ENCODE results near the gene CIAO2B.
"Not testable (repeated sequence)": the region's sequence is repeated elsewhere in the genome, so short reads cannot be mapped to it uniquely, and the experiment has no call there.

CIAO2B gene

GRCh38 chr16:66958857-66959703 lies 24.9 kb upstream of the CIAO2B start:
- in situ Hi-C loops (cut with MboI; ENCODE audit: low sequenced_read_pairs), result loop anchor here (25.0 kb wide), 1 partner anchor 478 kb away; the partner anchor contains the start of gene HSD11B2

DNA sequence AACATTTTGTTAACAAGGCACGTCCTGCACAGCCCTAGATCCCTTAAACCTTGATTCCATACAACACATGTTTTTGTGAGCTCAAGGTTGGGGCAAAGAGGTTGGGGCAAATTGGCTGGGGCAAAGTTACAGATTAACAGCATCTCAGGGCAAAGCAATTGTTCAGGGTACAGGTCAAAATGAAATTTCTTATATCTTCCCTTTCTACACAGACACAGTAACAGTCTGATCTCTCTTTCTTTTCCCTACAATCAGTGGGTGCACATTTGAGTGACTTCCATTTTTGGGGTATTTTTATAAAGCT lies 21.9 kb upstream of the CIAO2B start:
- in situ Hi-C loops (cut with MboI; ENCODE audit: low sequenced_read_pairs), result loop anchor here (25.0 kb wide), 1 partner anchor 481 kb away; the partner anchor contains the start of gene HSD11B2

DNA sequence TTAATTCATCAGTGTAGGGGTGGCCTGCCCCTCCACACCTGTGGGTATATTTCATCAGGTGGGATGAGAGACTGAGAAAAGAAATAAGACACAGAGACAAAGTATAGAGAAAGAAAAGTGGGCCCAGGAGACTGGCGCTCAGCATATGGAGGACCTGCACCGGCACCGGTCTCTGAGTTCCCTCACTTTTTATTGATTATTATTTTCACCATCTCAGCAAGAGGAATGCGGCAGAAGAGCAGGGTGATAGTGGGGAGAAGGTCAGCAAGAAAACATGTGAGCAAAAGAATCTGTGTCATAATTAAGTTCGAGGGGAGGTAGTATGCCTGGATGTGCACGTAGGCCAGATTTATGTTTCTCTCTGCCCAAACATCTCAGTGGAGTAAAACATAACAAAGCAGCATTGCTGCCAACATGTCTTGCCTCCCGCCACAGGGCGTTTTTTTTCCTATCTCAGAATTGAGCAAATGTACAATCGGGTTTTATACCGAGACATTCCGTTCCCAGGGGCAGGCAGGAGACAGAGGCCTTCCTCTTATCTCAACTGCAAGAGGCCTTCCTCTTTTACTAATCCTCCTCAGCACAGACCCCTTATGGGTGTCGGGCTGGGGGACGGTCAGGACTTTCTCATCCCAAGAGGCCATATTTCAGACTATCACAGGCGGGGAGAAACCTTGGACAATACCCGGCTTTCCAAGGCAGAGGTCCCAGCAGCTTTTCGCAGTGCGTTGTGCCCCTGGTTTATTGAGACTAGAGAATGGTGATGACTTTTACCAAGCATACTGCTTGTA lies 21.4 kb upstream of the CIAO2B start:
- in situ Hi-C loops (cut with MboI; ENCODE audit: low sequenced_read_pairs), result loop anchor here (25.0 kb wide), 1 partner anchor 482 kb away; the partner anchor contains the start of gene HSD11B2

DNA sequence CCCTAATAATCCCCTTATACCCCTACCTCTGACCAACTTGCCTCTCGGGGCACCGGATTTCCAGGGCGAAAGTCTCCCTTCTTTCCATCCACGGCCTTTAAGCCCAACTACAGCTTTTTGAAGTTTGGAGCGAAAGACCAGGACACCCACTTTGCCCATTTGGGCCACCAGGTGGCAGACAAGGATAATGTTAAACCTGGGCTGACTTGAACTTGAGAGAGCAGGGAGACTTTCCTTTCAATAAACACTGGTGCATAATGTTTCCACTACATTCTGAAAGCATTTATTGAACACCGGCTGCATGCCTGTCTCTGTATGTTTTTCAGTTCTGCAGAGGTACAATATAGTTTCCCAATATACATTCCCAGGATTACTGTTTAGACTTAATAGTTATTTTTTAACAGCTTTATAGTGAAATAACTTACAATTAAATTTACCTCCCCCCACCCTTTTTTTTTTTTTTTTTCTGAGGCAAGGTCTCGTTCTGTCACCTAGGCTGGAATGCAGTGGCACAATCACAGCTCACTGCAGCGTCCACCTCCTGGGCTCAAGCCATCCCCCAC lies 20.0 kb upstream of the CIAO2B start:
- in situ Hi-C loops (cut with MboI; ENCODE audit: low sequenced_read_pairs), result loop anchor here (25.0 kb wide), 1 partner anchor 483 kb away; the partner anchor contains the start of gene HSD11B2

GRCh38 chr16:66953462-66954096 lies 19.4 kb upstream of the CIAO2B start:
- in situ Hi-C loops (cut with MboI; ENCODE audit: low sequenced_read_pairs), result loop anchor here (25.0 kb wide), 1 partner anchor 484 kb away; the partner anchor contains the start of gene HSD11B2

DNA sequence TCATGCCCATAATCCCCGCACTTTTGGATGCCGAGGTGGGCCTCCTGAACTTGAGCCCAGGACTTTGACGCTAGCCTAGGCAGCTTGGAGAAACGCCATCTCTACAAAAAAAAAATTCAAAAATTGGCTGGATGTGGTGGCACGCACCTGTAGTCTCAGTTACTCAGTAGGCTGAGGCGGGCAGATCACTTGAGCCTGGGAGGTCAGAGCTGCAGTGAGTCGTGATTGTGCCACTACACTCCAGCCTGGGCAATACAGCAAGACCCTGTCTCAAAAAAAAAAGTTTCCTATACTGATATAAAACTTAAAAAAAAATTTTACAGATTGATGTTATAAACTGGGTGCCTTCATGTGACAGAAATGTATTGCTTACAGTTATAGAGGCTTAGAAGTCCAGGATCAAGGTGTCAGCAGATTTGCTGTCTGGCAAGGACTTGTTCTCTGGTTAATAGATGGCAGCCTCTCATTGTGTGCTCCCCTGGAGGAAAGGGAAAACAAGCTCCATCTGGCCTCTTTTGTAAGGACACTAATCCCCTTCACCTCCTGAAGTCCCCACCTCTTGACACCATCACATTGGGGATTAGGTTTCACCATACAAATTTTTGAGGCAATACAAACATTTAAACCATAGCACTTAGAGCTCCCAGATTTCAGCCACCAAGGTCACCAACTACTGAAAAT lies 18.4 kb upstream of the CIAO2B start:
- in situ Hi-C loops (cut with MboI; ENCODE audit: low sequenced_read_pairs), result loop anchor here (25.0 kb wide), 1 partner anchor 485 kb away; the partner anchor contains the start of gene HSD11B2

GRCh38 chr16:66950971-66951790 lies 17.0 kb upstream of the CIAO2B start:
- in situ Hi-C loops (cut with MboI; ENCODE audit: low sequenced_read_pairs), result loop anchor here (25.0 kb wide), 1 partner anchor 486 kb away; the partner anchor contains the start of gene HSD11B2

- in situ Hi-C loops (cut with MboI; ENCODE audit: low sequenced_read_pairs), result loop anchor here (25.0 kb wide), 1 partner anchor 487 kb away; the partner anchor contains the start of gene HSD11B2
Measured at GRCh38 chr16:66950437-66950836, 16.2 kb upstream of the CIAO2B start.

DNA sequence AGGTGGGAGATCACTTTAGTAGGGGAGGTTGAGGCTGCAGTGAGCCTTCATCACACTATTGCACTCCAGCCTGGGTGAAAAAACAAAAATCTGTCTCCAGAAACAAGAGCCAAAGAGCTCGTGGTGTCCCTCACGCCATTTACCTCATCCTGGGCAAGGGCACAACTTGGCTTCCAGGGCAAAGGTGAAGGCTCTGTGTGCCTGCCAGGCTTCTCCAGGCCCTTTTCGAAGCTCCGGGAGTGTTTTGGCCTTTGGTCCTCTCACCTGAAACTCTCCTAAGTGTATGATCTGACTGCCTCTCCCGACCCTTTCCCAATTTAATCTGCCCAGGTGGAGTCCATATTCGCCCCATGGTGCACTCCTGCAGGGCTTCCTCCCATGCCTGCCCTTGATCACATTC lies 15.3 kb upstream of the CIAO2B start:
- in situ Hi-C loops (cut with MboI; ENCODE audit: low sequenced_read_pairs), result no loop called here

DNA sequence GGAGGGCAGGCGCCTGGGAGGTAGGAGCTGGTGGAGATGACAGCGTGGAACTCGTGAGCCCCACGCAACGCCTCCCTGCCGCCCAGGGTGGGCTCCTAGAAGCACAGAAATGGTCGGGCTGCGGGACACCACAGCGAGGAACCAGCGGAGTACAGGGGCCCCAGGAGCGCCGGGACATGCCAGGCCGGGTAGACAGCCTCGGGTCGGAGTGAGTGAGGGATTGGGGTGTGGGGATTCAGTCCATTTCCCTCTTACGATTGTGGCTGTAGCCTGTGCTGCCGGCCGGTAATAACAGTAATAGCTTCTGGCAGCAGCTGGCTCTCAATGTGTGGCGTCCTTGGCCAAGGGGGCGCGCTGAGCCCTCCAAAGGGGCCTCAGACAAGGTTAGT lies 14.6 kb upstream of the CIAO2B start:
- in situ Hi-C loops (cut with MboI; ENCODE audit: low sequenced_read_pairs), result no loop called here

DNA sequence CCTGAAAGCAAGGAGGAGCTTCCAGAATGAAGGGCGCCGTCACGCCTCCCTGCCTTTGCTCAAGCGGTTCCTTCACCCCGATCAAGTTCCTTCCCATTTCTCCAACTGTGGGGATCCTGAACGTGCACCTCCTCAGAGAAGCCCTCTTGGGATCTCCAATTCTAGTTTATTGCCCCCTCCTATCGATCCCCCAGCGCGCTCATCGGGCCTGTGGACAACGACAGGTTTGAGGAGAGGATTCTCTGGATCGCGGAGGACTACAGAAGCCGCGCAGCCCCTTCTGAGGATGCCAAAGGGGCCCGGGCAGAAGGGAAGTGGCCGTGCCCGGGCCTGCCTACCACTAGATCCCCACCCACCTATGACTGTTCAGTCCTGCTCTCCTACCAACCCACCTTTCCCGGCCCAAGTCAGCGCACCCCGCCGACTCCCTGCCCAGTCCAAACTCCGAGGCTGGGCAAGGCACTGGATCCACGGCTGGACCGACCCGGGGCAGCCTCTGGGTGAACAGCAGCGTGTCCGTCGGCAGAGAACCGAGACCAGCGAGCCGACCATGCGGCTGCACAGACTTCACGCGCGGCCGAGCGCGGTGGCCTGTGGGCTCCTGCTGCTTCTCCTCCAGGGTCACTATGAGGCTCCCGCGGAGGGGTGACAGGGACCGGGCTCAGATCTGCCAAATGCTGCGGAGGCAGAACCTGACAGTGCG lies 14.1 kb upstream of the CIAO2B start:
- in situ Hi-C loops (cut with MboI; ENCODE audit: low sequenced_read_pairs), result no loop called here

GRCh38 chr16:66947302-66948065 lies 13.3 kb upstream of the CIAO2B start:
- in situ Hi-C loops (cut with MboI; ENCODE audit: low sequenced_read_pairs), result no loop called here

DNA sequence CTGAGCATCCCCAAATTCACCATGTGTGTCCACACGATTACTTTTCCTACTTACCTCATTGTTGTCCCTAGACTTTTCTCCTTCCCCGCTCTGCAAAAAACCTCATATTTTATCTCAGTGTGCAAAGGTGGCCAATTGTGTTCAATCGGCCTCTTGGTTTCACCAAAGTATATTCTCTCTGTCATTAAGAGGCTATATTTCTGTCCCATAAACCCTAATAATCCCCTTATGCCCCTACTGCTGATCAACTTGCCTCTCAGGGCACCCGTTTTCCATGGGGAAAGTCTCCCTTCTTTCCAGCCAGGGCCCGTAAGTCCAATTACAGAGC lies 12.7 kb upstream of the CIAO2B start:
- in situ Hi-C loops (cut with MboI; ENCODE audit: low sequenced_read_pairs), result no loop called here

- in situ Hi-C loops (cut with MboI; ENCODE audit: low sequenced_read_pairs), result no loop called here
Measured at GRCh38 chr16:66946541-66946940, 12.3 kb upstream of the CIAO2B start.

DNA sequence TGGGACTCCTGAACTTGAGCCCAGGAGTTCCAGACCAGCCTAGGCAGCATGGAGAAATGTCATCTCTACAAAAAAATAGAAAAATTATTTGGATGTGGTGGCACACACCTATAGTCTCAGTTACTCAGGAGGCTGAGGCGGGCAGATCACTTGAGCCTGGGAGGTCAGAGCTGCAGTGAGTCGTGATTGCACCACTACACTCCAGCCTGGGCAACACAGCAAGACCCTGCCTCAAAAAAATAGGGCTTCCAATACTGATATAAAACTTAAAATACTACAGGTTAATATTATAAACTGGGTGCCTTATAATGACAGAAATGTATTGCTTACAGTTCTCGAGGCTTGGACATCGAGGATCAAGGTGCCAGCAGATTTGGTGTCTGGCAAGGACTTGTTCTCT lies 11.7 kb upstream of the CIAO2B start:
- in situ Hi-C loops (cut with MboI; ENCODE audit: low sequenced_read_pairs), result no loop called here

DNA sequence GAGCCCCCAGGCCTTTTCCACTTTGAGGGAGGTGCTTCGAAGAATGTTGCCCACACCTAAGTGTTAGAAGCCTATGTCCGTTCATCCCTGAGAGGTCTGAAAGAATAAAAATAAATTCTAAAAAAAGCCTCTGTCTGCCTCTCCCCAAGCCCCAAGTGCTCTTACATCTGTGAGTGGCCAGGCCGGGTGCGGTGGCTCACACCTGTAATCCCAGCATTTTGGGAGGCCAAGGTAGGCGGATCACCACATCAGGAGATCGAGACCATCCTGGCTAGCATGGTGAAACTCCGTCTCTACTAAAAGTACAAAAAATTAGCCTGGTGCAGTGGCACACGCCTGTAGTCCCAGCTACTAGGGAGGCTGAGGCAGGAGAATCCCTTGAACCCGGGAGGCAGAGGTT lies 10.8 kb upstream of the CIAO2B start:
- in situ Hi-C loops (cut with MboI; ENCODE audit: low sequenced_read_pairs), result not testable (repeated sequence)

DNA sequence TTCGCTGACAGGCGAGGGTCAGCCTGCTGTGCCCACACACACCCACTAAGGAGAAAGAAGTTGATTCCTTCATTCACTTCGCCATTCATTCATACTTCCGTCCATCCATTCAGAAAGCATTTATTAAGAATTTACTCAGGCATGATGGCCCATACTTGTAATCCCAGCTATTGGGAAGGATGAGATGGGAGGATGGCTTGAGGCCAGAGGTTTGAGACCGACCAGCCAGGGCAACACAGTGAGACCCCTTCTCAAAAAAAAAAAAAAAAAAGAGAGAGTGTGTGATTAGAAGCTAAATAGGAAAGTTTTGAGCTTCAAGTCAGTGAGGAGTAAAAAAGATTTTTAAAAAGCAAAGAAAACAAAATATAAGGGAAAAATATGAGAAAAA lies 9.8 kb upstream of the CIAO2B start:
- in situ Hi-C loops (cut with MboI; ENCODE audit: low sequenced_read_pairs), result no loop called here

- in situ Hi-C loops (cut with MboI; ENCODE audit: low sequenced_read_pairs), result no loop called here
Measured at GRCh38 chr16:66943426-66944053, 9.3 kb upstream of the CIAO2B start.
